Neural cell (in vitro differentiated cells): Measurements from ENCODE around the gene RPL26.

Experiments used
- CTCF ChIP-seq: fragments of 450-650 bp; IDR thresholded peaks from 2 replicates; pipeline ENCODE4 v1.5.1; 2014; ENCODE audit warnings: antibody characterized with exemption, mild to moderate bottlenecking, moderate library complexity; ENCODE audit not compliant: poor library complexity, severe bottlenecking
- EP300 ChIP-seq: fragments of 450-650 bp; conservative IDR thresholded peaks from 2 replicates; pipeline ENCODE4 v1.6.1; 2014; ENCODE audit warnings: antibody characterized with exemption, mild to moderate bottlenecking, moderate library complexity; ENCODE audit not compliant: poor library complexity, severe bottlenecking

- TF ChIP-seq CTCF (no peak), EP300 (no peak)
These were observed 14.6 kb upstream of the RPL26 start, which contains the start of gene RNF222 for GRCh38 chr17:8397636-8398035.
